ENCODE measurements around the gene PAX8. TPM values are rescaled to one million over a fixed set of nuclear protein-coding genes. Genes with fewer than 3 reads are reported as not detected.

The PAX8 gene
- total and polyA plus RNA-seq, 10 of the 15 experiments (the other 5 are each of a cell fraction or from before 2014, with no cell fraction given), result 0.16 to 2.5 (median 0.97) TPM

DNA sequence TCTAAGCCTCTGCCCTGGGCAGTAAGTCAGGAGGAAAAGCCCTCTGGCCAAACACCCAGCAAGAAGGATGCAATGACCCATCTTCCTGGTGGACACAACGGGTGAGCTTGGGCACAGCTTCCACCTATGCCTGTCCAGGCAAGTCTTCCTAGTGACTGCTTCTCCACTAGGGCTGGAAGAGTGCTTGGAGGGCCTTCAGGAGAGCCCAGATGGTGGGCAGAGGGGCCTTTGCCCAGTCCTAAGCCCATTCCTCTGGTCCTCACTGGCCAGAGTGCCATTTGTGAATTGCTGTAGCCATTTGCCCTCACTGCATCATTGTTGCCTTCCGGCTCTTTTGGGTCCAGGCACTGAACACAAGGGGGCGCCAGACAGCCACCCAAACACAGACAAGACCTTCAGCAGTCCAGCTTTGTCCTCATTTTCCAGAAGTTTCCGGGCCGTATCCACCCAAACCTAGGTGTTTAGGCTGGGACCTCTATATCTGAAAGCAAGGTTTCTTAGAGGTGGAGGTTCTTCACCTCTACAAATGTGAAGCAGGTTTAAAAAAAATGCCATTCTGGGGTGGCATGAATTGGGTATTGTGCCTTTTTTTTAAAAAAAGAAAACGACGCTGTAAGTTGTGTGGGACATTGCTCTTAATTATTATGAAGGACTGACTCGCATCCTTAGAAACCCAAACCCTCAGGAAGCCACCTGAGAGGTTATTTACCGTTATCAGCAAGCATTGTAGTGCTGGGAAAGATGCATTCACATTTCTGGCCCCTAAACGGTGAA is 29.5 kb downstream of the PAX8 start:
- POLR2A ChIA-PET, result no interaction called here
- DNase-seq (ENCODE audit: low read depth, low spot score) (peak; percentile 23), ATAC-seq (peak; percentile 95), FAIRE-seq (peak; percentile 90)
- H4K20me1 ChIP-seq (ENCODE audit: control insufficient read depth, insufficient read depth), result no peaks in the 10 kb centered on the region
- no peaks in the 10 kb centered on the region for H3K36me3 ChIP-seq (ENCODE audit: control insufficient read depth in 2 of 2, insufficient read depth in 2 of 2, low read length in 1 of 2)
- no peak overlapping the region for H3K27ac ChIP-seq (ENCODE audit: control insufficient read depth, insufficient read depth)
- intact Hi-C loops (cut with micrococcal nuclease; ENCODE audit: unreplicated experiment), result loop anchor here (1.0 to 2.0 kb wide), 2 partner anchors 121 to 142 kb away; no protein-coding TSS in a partner anchor
- SMC1A ChIA-PET (ENCODE audit: uncharacterized antibody, unreplicated experiment), result interaction anchor here (1.0 to 2.2 kb wide), 8 partner anchors 14 to 141 kb away, joined by 3 to 15 read pairs (median 4); no protein-coding TSS in a partner anchor
- CTCF ChIA-PET, result interaction anchor here (0.6 to 6.7 kb wide), 21 partner anchors 8 to 169 kb away, joined by 3 to 45 read pairs (median 7); partner anchors contain the start of gene PSD4
- no peaks in the 10 kb centered on the region for H3K79me2 ChIP-seq (ENCODE audit: control insufficient read depth, insufficient read depth, low read length)
- 0 out of 2 replicates have a peak overlapping the region, but pooled peaks have one; percentile 0 for H2AFZ ChIP-seq (ENCODE audit: control insufficient read depth, low read depth, low read length)
- H3K4me1 ChIP-seq (ENCODE audit: control insufficient read depth, insufficient read depth, low read length), result peaks cover 8% of the 10 kb centered on the region; the same call in 1 of the 2 replicates
- H3K9me3 ChIP-seq (replicated peaks; ENCODE audit: control insufficient read depth, insufficient read depth, low read length), result no peaks in the 10 kb centered on the region
- no peak overlapping the region for H3K4me3 ChIP-seq
- BruUV-seq (replicated peaks), result no TSS peak
- H3K27me3 ChIP-seq (replicated peaks in 1 of 2; ENCODE audit: control insufficient read depth in 2 of 2, insufficient read depth in 2 of 2, low read length in 1 of 2), result no peaks in the 10 kb centered on the region
- no peak overlapping the region for H3K9ac ChIP-seq (ENCODE audit: control insufficient read depth, insufficient read depth, low read length)
- 28% methylated on average over 10 of the region's 10 CpGs for WGBS (ENCODE audit: insufficient coverage, insufficient replicate concordance, low lambda C conversion rate, missing lambda C conversion rate)
- no peak overlapping the region for H3K4me2 ChIP-seq (ENCODE audit: control insufficient read depth, insufficient read depth)
- in situ Hi-C loops (cut with MboI), result loop anchor here (5.0 kb wide), 1 partner anchor 123 kb away; no protein-coding TSS in a partner anchor
- RAD21 ChIA-PET (ENCODE audit: unreplicated experiment), result interaction anchor here (1.0 to 1.9 kb wide), 7 partner anchors 9 to 169 kb away, joined by 3 to 8 read pairs (median 4); no protein-coding TSS in a partner anchor
- TF ChIP-seq WRNIP1 (IDR thresholded peaks at IDR 0.05; ENCODE audit: borderline replicate concordance, low read depth, low read length) (no peak), MYB (IDR thresholded peaks at IDR 0.05; ENCODE audit: borderline replicate concordance, low read depth, low read length) (no peak), GABPA (IDR thresholded peaks at IDR 0.05; ENCODE audit: low read depth) (no peak), EZH2 (IDR thresholded peaks at IDR 0.05; ENCODE audit: borderline replicate concordance, control insufficient read depth, low read depth, low read length) (no peak), YY1 (IDR thresholded peaks at IDR 0.05; ENCODE audit: low read depth, low read length) (peak; percentile 82), TCF7 (IDR thresholded peaks at IDR 0.05; ENCODE audit: borderline replicate concordance) (no peak), GATAD2B (conservative IDR thresholded peaks at IDR 0.05; ENCODE audit: low read depth) (no peak), SPI1 (IDR thresholded peaks at IDR 0.05; ENCODE audit: borderline replicate concordance, insufficient read depth, low read depth, low read length) (no peak), RAD21 (IDR thresholded peaks at IDR 0.05; ENCODE audit: insufficient read depth, low read depth, low read length) (peak; percentile 86), SMC3 (IDR thresholded peaks at IDR 0.05; ENCODE audit: borderline replicate concordance, low read length) (peak; percentile 87), SREBF1 (IDR thresholded peaks at IDR 0.05; ENCODE audit: low read length) (no peak)
- TF ChIP-seq, protein P1, sequence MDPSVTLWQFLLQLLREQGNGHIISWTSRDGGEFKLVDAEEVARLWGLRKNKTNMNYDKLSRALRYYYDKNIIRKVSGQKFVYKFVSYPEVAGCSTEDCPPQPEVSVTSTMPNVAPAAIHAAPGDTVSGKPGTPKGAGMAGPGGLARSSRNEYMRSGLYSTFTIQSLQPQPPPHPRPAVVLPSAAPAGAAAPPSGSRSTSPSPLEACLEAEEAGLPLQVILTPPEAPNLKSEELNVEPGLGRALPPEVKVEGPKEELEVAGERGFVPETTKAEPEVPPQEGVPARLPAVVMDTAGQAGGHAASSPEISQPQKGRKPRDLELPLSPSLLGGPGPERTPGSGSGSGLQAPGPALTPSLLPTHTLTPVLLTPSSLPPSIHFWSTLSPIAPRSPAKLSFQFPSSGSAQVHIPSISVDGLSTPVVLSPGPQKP (IDR thresholded peaks at IDR 0.05; ENCODE audit: low read depth, low read length), result no peak
- TF ChIP-seq, protein P2, sequence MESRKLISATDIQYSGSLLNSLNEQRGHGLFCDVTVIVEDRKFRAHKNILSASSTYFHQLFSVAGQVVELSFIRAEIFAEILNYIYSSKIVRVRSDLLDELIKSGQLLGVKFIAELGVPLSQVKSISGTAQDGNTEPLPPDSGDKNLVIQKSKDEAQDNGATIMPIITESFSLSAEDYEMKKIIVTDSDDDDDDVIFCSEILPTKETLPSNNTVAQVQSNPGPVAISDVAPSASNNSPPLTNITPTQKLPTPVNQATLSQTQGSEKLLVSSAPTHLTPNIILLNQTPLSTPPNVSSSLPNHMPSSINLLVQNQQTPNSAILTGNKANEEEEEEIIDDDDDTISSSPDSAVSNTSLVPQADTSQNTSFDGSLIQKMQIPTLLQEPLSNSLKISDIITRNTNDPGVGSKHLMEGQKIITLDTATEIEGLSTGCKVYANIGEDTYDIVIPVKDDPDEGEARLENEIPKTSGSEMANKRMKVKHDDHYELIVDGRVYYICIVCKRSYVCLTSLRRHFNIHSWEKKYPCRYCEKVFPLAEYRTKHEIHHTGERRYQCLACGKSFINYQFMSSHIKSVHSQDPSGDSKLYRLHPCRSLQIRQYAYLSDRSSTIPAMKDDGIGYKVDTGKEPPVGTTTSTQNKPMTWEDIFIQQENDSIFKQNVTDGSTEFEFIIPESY (IDR thresholded peaks at IDR 0.05), result no peak
- TF ChIP-seq, protein P3, sequence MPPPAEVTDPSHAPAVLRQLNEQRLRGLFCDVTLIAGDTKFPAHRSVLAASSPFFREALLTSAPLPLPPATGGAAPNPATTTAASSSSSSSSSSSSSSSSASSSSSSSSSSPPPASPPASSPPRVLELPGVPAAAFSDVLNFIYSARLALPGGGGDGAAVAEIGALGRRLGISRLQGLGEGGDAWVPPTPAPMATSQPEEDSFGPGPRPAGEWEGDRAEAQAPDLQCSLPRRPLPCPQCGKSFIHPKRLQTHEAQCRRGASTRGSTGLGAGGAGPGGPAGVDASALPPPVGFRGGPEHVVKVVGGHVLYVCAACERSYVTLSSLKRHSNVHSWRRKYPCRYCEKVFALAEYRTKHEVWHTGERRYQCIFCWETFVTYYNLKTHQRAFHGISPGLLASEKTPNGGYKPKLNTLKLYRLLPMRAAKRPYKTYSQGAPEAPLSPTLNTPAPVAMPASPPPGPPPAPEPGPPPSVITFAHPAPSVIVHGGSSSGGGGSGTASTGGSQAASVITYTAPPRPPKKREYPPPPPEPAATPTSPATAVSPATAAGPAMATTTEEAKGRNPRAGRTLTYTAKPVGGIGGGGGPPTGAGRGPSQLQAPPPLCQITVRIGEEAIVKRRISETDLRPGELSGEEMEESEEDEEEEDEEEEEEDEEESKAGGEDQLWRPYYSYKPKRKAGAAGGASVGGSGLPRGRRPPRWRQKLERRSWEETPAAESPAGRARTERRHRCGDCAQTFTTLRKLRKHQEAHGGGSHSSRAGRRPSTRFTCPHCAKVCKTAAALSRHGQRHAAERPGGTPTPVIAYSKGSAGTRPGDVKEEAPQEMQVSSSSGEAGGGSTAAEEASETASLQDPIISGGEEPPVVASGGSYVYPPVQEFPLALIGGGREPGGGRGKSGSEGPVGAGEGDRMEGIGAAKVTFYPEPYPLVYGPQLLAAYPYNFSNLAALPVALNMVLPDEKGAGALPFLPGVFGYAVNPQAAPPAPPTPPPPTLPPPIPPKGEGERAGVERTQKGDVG (CRISPR knock-in tag; IDR thresholded peaks at IDR 0.05), result no peak

All from GM12878 (cell line).